Cardiac muscle cell (in vitro differentiated cells and primary cell): ENCODE measurements around the gene SELENOH. TPM values are rescaled to one million over a fixed set of nuclear protein-coding genes. Genes with fewer than 3 reads are reported as not detected.

Experiments used
- DNase-seq, 2 donors: peaks; one replicate each; pipeline versions ENCODE4 v3.0.0 to v3.0.0-alpha.2; 2010 to 2017; ENCODE audit warnings: low read depth in 1 of 2, low spot score in 1 of 2
- H3K27ac ChIP-seq: fragments of 200-600 bp; sonication (generic); 2 replicates; pipeline ENCODE4 v1.5.1; 2016
- H3K27me3 ChIP-seq: fragments of 200-600 bp; sonication (generic); 2 replicates; pipeline ENCODE4 v1.6.0; 2016; ENCODE audit warnings: control low read depth
- H3K36me3 ChIP-seq: fragments of 200-600 bp; sonication (generic); 2 replicates; pipeline ENCODE4 v1.5.1; 2016; ENCODE audit warnings: control low read depth
- H3K4me1 ChIP-seq: fragments of 200-600 bp; sonication (generic); 2 replicates; pipeline ENCODE4 v1.8.1; 2017; ENCODE audit warnings: low read depth, mild to moderate bottlenecking, mixed run types
- H3K4me3 ChIP-seq: fragments of 200-600 bp; sonication (generic); 2 replicates; pipeline ENCODE4 v1.5.1; 2016; ENCODE audit warnings: mild to moderate bottlenecking
- H3K9me3 ChIP-seq: fragments of 200-600 bp; sonication (generic); 2 replicates; pipeline ENCODE4 v1.5.1; 2017; ENCODE audit warnings: low read depth, mild to moderate bottlenecking, control low read depth
- polyA plus RNA-seq: library from polyadenylated mRNA; unstranded; fragments of >200 nt; fragmentation: Nextera tagmentation; extraction: Ambion mirVana; gene quantifications from 2 replicates; pipeline ENCODE4 v1.2.1, GENCODE V29; 2016
- total RNA-seq: library from RNA; depleted of rRNA; stranded (reverse); fragments of >200 nt; gene quantifications from 2 replicates; pipeline ENCODE4 v1.2.3, GENCODE V29; 2016
- TF ChIP-seq, protein P1 (sequence below): IDR thresholded peaks from 2 replicates; pipeline ENCODE4 v1.5.1; 2012; ENCODE audit warnings: low read depth, mild to moderate bottlenecking, low read length

The SELENOH gene, protein sequence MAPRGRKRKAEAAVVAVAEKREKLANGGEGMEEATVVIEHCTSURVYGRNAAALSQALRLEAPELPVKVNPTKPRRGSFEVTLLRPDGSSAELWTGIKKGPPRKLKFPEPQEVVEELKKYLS
- total RNA-seq (311 and 358 TPM in 2 replicates), polyA plus RNA-seq (257 and 289 TPM in 2 replicates)

DNA sequence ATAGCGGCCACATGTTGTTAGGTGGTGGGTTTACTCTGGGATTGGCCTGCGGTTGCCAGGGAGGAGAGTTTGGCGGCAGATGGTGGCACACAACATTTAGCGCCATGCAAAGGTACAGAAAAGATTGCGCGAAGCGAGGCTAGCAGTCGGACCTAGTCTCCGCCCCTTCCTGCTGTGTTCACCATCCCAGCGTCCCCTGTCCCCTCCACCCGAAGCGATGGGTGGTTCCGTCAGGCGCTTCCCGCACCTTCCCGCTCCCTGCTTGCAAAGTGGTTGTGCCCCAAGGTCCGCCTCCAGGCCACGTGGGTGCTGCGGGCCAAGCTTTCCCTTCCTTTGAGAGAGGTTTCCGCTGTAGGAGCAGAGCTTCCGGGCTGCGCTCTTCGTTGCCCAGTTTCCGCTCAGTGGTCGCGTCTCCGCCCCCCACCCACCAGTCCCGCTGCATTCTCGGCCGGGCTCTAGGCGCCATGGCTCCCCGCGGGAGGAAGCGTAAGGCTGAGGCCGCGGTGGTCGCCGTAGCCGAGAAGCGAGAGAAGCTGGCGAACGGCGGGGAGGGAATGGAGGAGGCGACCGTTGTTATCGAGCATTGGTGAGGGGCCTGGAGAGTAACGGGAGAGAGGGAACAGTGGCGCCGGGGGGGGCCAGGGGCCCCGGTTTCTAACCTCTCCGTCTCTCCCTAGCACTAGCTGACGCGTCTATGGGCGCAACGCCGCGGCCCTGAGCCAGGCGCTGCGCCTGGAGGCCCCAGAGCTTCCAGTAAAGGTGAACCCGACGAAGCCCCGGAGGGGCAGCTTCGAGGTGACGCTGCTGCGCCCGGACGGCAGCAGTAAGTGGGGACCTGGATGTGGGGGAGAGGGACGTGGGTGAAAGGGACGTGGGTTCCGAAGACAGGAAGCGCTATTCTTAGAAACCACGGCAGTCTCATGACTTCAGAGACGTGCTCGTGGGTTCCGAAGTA lies at the start of gene SELENOH:
TSS of gene SELENOH (plus strand) at position 360 of the 955 bp plus-strand sequence. CDS start at position 465, 105 bp downstream.
- Histone ChIP-seq H3K27me3 (no peaks in the 10 kb centered on the region), H3K36me3 (peaks cover 19% of the 10 kb centered on the region), H3K9me3 (no peaks in the 10 kb centered on the region), H3K4me3 (peak within 1 kb of the TSS; percentile 88), H3K27ac (peak within 1 kb of the TSS; percentile 99), H3K4me1 (peaks cover 9% of the 10 kb centered on the region)
- peak; percentile 97 to 99 for DNase-seq
- TF ChIP-seq, protein P1, sequence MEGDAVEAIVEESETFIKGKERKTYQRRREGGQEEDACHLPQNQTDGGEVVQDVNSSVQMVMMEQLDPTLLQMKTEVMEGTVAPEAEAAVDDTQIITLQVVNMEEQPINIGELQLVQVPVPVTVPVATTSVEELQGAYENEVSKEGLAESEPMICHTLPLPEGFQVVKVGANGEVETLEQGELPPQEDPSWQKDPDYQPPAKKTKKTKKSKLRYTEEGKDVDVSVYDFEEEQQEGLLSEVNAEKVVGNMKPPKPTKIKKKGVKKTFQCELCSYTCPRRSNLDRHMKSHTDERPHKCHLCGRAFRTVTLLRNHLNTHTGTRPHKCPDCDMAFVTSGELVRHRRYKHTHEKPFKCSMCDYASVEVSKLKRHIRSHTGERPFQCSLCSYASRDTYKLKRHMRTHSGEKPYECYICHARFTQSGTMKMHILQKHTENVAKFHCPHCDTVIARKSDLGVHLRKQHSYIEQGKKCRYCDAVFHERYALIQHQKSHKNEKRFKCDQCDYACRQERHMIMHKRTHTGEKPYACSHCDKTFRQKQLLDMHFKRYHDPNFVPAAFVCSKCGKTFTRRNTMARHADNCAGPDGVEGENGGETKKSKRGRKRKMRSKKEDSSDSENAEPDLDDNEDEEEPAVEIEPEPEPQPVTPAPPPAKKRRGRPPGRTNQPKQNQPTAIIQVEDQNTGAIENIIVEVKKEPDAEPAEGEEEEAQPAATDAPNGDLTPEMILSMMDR: no peak

DNA sequence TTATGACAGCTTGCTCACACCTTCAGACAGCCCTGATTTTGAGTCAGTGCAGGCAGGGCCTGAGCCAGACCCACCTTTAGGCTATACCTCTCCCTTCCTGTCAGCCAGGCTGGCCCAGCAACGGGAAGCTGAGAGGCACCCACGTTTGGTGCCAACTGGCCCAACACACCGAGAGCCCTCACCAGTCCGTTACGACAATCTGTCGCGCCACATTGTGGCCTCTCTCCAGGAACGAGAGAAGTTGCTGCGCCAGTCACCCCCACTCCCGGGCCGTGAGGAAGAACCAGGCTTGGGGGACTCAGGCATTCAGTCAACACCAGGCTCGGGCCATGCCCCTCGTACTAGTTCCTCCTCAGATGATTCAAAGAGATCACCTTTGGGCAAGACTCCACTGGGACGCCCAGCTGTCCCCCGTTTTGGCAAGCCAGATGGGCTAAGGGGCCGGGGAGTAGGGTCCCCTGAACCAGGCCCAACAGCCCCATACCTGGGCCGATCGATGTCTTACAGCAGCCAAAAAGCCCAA lies 42.4 kb upstream of the SELENOH start:
- H3K27me3 ChIP-seq: no peaks in the 10 kb centered on the region
- peaks cover 65% of the 10 kb centered on the region for H3K36me3 ChIP-seq
- H3K4me3 ChIP-seq: no peak overlapping the region
- no peak for DNase-seq
- TF ChIP-seq, protein P1: no peak
- no peaks in the 10 kb centered on the region for H3K9me3 ChIP-seq
- H3K4me1 ChIP-seq: no peaks in the 10 kb centered on the region
- H3K27ac ChIP-seq: no peak overlapping the region

DNA sequence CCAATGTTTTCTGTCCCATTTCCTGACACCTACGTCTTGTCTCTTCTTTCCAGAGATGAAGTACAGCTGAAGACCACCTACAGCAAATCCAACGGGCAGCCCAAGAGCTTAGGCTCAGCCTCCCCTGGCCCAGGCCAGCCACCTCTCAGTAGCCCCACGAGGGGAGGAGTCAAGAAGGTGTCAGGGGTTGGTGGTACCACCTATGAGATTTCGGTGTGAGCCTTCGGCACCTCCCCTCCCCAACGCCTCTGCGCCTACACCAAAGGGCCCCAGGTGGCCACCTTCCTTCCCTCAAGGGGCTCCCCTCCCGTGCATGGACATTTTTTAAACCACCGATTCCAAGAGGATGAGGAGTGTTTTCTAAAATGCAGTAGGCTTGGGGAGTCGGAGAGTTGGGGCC lies 41.5 kb upstream of the SELENOH start:
- no peak for DNase-seq
- TF ChIP-seq, protein P1: no peak
- Histone ChIP-seq H3K27me3 (no peaks in the 10 kb centered on the region), H3K9me3 (no peaks in the 10 kb centered on the region), H3K27ac (no peak overlapping the region), H3K4me3 (no peak overlapping the region), H3K4me1 (no peaks in the 10 kb centered on the region), H3K36me3 (peaks cover 56% of the 10 kb centered on the region)

DNA sequence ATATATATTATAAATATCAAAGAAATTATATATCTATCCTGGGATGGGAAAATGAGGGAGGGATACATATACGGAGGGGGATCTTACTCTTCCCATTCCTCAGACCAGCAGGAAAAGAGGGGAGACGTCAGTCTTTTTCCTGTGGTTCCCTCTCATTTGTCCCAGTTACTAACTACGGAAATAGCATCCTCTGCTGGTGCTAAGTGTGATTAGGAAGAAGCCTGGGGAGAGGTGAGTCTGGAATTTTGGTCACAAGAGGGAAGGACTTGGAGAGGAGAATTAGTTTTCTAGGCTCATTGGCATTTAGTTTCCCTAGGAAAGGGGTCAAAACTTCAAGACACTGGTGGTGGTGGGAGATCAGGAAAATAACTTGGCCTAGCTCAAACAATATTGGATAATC lies 40.9 kb upstream of the SELENOH start:
- Histone ChIP-seq H3K4me1 (no peaks in the 10 kb centered on the region), H3K27ac (no peak overlapping the region), H3K36me3 (peaks cover 52% of the 10 kb centered on the region), H3K9me3 (no peaks in the 10 kb centered on the region), H3K27me3 (no peaks in the 10 kb centered on the region), H3K4me3 (no peak overlapping the region)
- no peak for DNase-seq
- TF ChIP-seq, protein P1: no peak

DNA sequence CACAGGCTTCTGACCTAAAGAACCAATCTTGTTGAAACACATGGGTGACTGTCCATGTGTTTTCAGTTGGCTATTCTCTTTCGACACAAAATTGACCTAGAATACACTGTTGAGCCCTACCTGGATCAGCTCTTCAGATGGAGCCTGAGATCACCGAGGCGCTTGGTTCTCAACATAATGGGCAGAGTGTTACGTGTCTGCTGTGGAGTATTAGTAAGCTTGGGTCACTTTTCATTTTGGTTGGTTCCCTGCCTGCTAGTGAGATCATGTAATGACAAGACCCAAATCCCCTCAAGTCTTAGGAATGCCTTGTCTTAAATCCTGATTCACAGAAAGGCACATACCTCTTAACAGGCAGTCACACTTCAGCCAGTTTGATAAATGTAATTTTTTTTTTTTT lies 38.0 kb upstream of the SELENOH start:
- Histone ChIP-seq H3K4me1 (no peaks in the 10 kb centered on the region), H3K9me3 (no peaks in the 10 kb centered on the region), H3K27me3 (no peaks in the 10 kb centered on the region), H3K27ac (peak overlapping the region; percentile 34), H3K4me3 (no peak overlapping the region), H3K36me3 (peaks cover 36% of the 10 kb centered on the region)
- TF ChIP-seq, protein P1: no peak
- no peak for DNase-seq
